IMR-90 (cell line): ENCODE data around the gene EIF3A. TPM values are rescaled to one million over a fixed set of nuclear protein-coding genes. Genes with fewer than 3 reads are reported as not detected.
"Not testable (repeated sequence)": the region's sequence is repeated elsewhere in the genome, so short reads cannot be mapped to it uniquely, and the experiment has no call there.

ENCODE experiments used
- ATAC-seq: fragments of 200-7000 bp; cut with Tn5 transposase; 2 replicates; pipeline ENCODE4 v1.9.1; 2020; ENCODE audit warnings: low read depth, mild to moderate bottlenecking, moderate library complexity
- BruUV-seq: library from RNA; stranded (reverse); fragments of 400-500 nt; replicated peaks from 2 replicates; lab custom pipeline; 2021; lab: Mats Ljungman, UMichigan
- CTCF ChIA-PET: fragments of 300-600 bp; formaldehyde crosslinking; extraction: SDS; loops from one replicate; lab custom pipeline; 2021; ENCODE audit warnings: antibody characterized with exemption; lab: Yijun Ruan, JAX
- POLR2A ChIA-PET: fragments of 300-600 bp; sonication (Branson Sonifier 250); formaldehyde crosslinking; loops from one replicate; lab custom pipeline; 2022; ENCODE audit warnings: antibody characterized with exemption; ENCODE audit not compliant: unreplicated experiment; lab: Charles Lee
- DNase-seq: peaks from one replicate; pipeline ENCODE4 v3.0.0; 2013
- H2AFZ ChIP-seq: replicated peaks from 2 replicates; pipeline ENCODE3; 2013; ENCODE audit warnings: low read length, mild to moderate bottlenecking; ENCODE audit not compliant: poor library complexity
- H2AK5ac ChIP-seq: 2 replicates; pipeline ENCODE4 v1.6.1; 2013; ENCODE audit warnings: low read depth, low read length, inconsistent platforms
- H2AK9ac ChIP-seq: replicated peaks from 2 replicates; pipeline ENCODE3; 2013; ENCODE audit warnings: mild to moderate bottlenecking, low read depth, low read length, moderate library complexity; ENCODE audit not compliant: poor library complexity
- H2BK120ac ChIP-seq: 2 replicates; pipeline ENCODE4 v1.6.1; 2013; ENCODE audit warnings: low read depth, low read length, inconsistent platforms
- H2BK15ac ChIP-seq: 3 replicates; pipeline ENCODE4 v1.6.1; 2013; ENCODE audit warnings: low read depth, low read length, inconsistent platforms
- H2BK20ac ChIP-seq: 2 replicates; pipeline ENCODE4 v1.6.1; 2013; ENCODE audit warnings: low read depth, mild to moderate bottlenecking, inconsistent platforms, low read length, moderate library complexity
- H2BK5ac ChIP-seq: 2 replicates; pipeline ENCODE4 v1.6.1; 2013; ENCODE audit warnings: mild to moderate bottlenecking, low read depth, low read length, inconsistent platforms; ENCODE audit not compliant: poor library complexity, severe bottlenecking
- H3K14ac ChIP-seq: replicated peaks from 2 replicates; pipeline ENCODE4 v1.6.1; 2013; ENCODE audit warnings: low read depth, low read length, inconsistent platforms
- H3K18ac ChIP-seq: 2 replicates; pipeline ENCODE4 v1.6.1; 2013; ENCODE audit warnings: low read depth, low read length, control low read depth
- H3K23ac ChIP-seq: 2 replicates; pipeline ENCODE4 v1.6.1; 2013; ENCODE audit warnings: low read depth, low read length, inconsistent platforms
- H3K27ac ChIP-seq: 2 replicates; pipeline ENCODE4 v1.5.1; 2013; ENCODE audit warnings: mild to moderate bottlenecking, control low read depth, low read length; ENCODE audit not compliant: insufficient read depth
- H3K27me3 ChIP-seq: 2 replicates; pipeline ENCODE4 v1.6.1; 2013; ENCODE audit warnings: low read length; ENCODE audit not compliant: control insufficient read depth, insufficient read depth
- H3K36me3 ChIP-seq: 2 replicates; pipeline ENCODE4 v1.6.1; 2013; ENCODE audit warnings: low read length, mixed read lengths; ENCODE audit not compliant: control insufficient read depth, insufficient read depth
- H3K4ac ChIP-seq: 2 replicates; pipeline ENCODE4 v1.6.1; 2013; ENCODE audit warnings: low read depth, low read length, inconsistent platforms
- H3K4me1 ChIP-seq: 2 replicates; pipeline ENCODE4 v1.6.1; 2013; ENCODE audit warnings: low read length, mixed read lengths; ENCODE audit not compliant: control insufficient read depth, insufficient read depth
- H3K4me2 ChIP-seq: 2 replicates; pipeline ENCODE4 v1.6.1; 2013; ENCODE audit warnings: low read depth, mild to moderate bottlenecking, control low read depth, low read length, moderate library complexity
- H3K4me3 ChIP-seq: 2 replicates; pipeline ENCODE4 v1.5.1; 2013; ENCODE audit warnings: low read depth, mild to moderate bottlenecking, control low read depth, low read length, moderate library complexity; ENCODE audit not compliant: insufficient read depth
- H3K56ac ChIP-seq: 2 replicates; pipeline ENCODE4 v1.6.1; 2013; ENCODE audit warnings: low read length, inconsistent platforms; ENCODE audit not compliant: insufficient read depth; ENCODE audit errors: extremely low read depth
- H3K79me1 ChIP-seq, 2 experiments: 2 replicates each; pipeline ENCODE4 v1.6.1; 2013; ENCODE audit warnings: low read length in 2 of 2, inconsistent platforms in 1 of 2, low read depth in 1 of 2
- H3K9ac ChIP-seq: 2 replicates; pipeline ENCODE4 v1.6.1; 2013; ENCODE audit warnings: low read depth, low read length, control low read depth
- H3K9me1 ChIP-seq: 2 replicates; pipeline ENCODE4 v1.6.1; 2013; ENCODE audit warnings: low read length, inconsistent platforms; ENCODE audit not compliant: insufficient read depth
- H3K9me3 ChIP-seq: 2 replicates; pipeline ENCODE4 v1.6.1; 2013; ENCODE audit warnings: low read length; ENCODE audit not compliant: control insufficient read depth, insufficient read depth
- H4K20me1 ChIP-seq: 2 replicates; pipeline ENCODE4 v1.6.1; 2013; ENCODE audit warnings: low read length, inconsistent platforms; ENCODE audit not compliant: insufficient read depth
- H4K5ac ChIP-seq: 2 replicates; pipeline ENCODE4 v1.6.1; 2013; ENCODE audit warnings: mild to moderate bottlenecking, low read depth, low read length, control low read depth
- H4K8ac ChIP-seq, 2 experiments: 2 replicates each; pipeline ENCODE4 v1.6.1; 2013; ENCODE audit warnings: low read depth in 2 of 2, low read length in 2 of 2, control low read depth in 1 of 2, inconsistent platforms in 1 of 2
- H4K91ac ChIP-seq: 2 replicates; pipeline ENCODE4 v1.6.1; 2013; ENCODE audit warnings: low read depth, low read length, inconsistent platforms; ENCODE audit not compliant: insufficient read depth
- MAZ ChIP-seq: IDR thresholded peaks from 2 replicates; pipeline ENCODE4 v1.6.1; 2012; ENCODE audit warnings: low read depth, mild to moderate bottlenecking, low read length, improper control_type of control experiment, moderate library complexity, borderline replicate concordance
- WGBS, 2 experiments: methylation state at CpG; one replicate each; pipeline versions ENCODE4 v1.1.5 to v1.1.7; 2013; ENCODE audit warnings: missing lambda C conversion rate in 2 of 2; ENCODE audit not compliant: insufficient read length in 1 of 2; ENCODE audit errors: extremely low coverage in 2 of 2; 5-methylcytosine and 5-hydroxymethylcytosine counted together
- dilution Hi-C: fragments of 300-500 bp; cut with HindIII; formaldehyde crosslinking; loops from one replicate; pipeline ENCODE4 v1.14.3; 2018; ENCODE audit warnings: low sequenced_read_pairs; ENCODE audit not compliant: unreplicated experiment
- in situ Hi-C: fragments of 300-500 bp; cut with MboI; formaldehyde crosslinking; loops from 3 replicates; pipeline ENCODE4 v1.14.3; 2019; ENCODE audit warnings: low sequenced_read_pairs, inconsistent platforms, mixed read lengths
- intact Hi-C: fragments of 100-400 bp; cut with micrococcal nuclease; formaldehyde crosslinking; loops from 2 replicates; pipeline ENCODE4 v1.10.0; 2022
- polyA plus RNA-seq, 3 experiments: library from polyadenylated mRNA; depleted of rRNA; stranded (reverse); fragments of >200 nt; gene quantifications; 2 replicates each; pipeline ENCODE4 v1.2.3, GENCODE V29; 2012; ENCODE audit warnings: low replicate concordance in 1 of 3
- total RNA-seq: library from RNA; depleted of rRNA; stranded (reverse); fragments of >200 nt; gene quantifications from 2 replicates; pipeline ENCODE4 v1.2.3, GENCODE V29; 2012

The EIF3A gene
- total and polyA plus RNA-seq, 2 of the 4 experiments (the other 2 are of a cell fraction) = 49.6 to 145 TPM

GRCh38 chr10:119098576-119098975, 18.0 kb upstream of the EIF3A start (continued):
- no peak for TF ChIP-seq MAZ

- H4K5ac ChIP-seq, H2AK9ac ChIP-seq, H3K23ac ChIP-seq, H3K18ac ChIP-seq, H3K9me3 ChIP-seq, H3K14ac ChIP-seq, DNase-seq, H3K9ac ChIP-seq, H2BK20ac ChIP-seq, H3K27me3 ChIP-seq, dilution Hi-C loops, H3K79me1 ChIP-seq, H3K9me1 ChIP-seq, H4K20me1 ChIP-seq, H3K4me3 ChIP-seq, H3K56ac ChIP-seq, H3K4me2 ChIP-seq, BruUV-seq, ATAC-seq, H3K4me1 ChIP-seq, H2BK5ac ChIP-seq, H4K8ac ChIP-seq, intact Hi-C loops, in situ Hi-C loops, H3K36me3 ChIP-seq, CTCF ChIA-PET, H3K4ac ChIP-seq, H4K91ac ChIP-seq, POLR2A ChIA-PET, H2AFZ ChIP-seq, H3K27ac ChIP-seq, H2BK15ac ChIP-seq, H2BK120ac ChIP-seq, H2AK5ac ChIP-seq: not testable (repeated sequence)
- WGBS, 2 experiments = 100% methylated on average over 1 of the region's 12 CpGs; no CpG with 5 or more reads in 1 of the 2 experiments
Observed at GRCh38 chr10:119096641-119097415, 16.2 kb upstream of the EIF3A start.
